KMS-11 (cell line): ENCODE data around the gene SND1.

Experiments used
- H2AFZ ChIP-seq: fragments of 200-600 bp; sonication (generic); 2 replicates; pipeline ENCODE4 v1.6.1; 2016; ENCODE audit warnings: antibody characterized with exemption, mixed run types, low read depth
- H3K27ac ChIP-seq: fragments of 200-600 bp; sonication (generic); 2 replicates; pipeline ENCODE4 v1.6.1; 2016; ENCODE audit warnings: mild to moderate bottlenecking, mixed run types
- H3K27me3 ChIP-seq: fragments of 200-600 bp; sonication (generic); 2 replicates; pipeline ENCODE4 v1.6.1; 2017; ENCODE audit warnings: mild to moderate bottlenecking, low read depth, mixed run types, moderate library complexity; ENCODE audit not compliant: insufficient read depth
- H3K36me3 ChIP-seq: fragments of 200-600 bp; sonication (generic); 2 replicates; pipeline ENCODE4 v1.6.1; 2017; ENCODE audit warnings: mild to moderate bottlenecking, mixed run types; ENCODE audit not compliant: insufficient read depth
- H3K4me1 ChIP-seq: fragments of 200-600 bp; sonication (generic); 2 replicates; pipeline ENCODE4 v1.6.1; 2016; ENCODE audit warnings: mild to moderate bottlenecking, low read depth, mixed run types; ENCODE audit not compliant: poor library complexity, severe bottlenecking
- H3K4me2 ChIP-seq: fragments of 200-600 bp; sonication (generic); 2 replicates; pipeline ENCODE4 v1.7.0; 2016; ENCODE audit warnings: mild to moderate bottlenecking, mixed run types
- H3K4me3 ChIP-seq: fragments of 200-600 bp; sonication (generic); IDR thresholded peaks from 2 replicates; pipeline ENCODE4 v1.6.1; 2017; ENCODE audit warnings: low read depth, low read length, mixed read lengths; ENCODE audit not compliant: insufficient read depth
- H3K79me2 ChIP-seq: fragments of 200-600 bp; sonication (generic); 2 replicates; pipeline ENCODE4 v1.6.1; 2016; ENCODE audit warnings: low read depth, mixed run types; ENCODE audit not compliant: insufficient read depth
- H3K9ac ChIP-seq: fragments of 200-600 bp; sonication (generic); 2 replicates; pipeline ENCODE4 v1.6.1; 2016; ENCODE audit warnings: mild to moderate bottlenecking, mixed run types
- H4K20me1 ChIP-seq: fragments of 200-600 bp; sonication (generic); 2 replicates; pipeline ENCODE4 v1.6.1; 2016; ENCODE audit warnings: mild to moderate bottlenecking, mixed run types; ENCODE audit not compliant: insufficient read depth
- TF ChIP-seq, protein P1 (sequence below): fragments of 200-600 bp; sonication (generic); conservative IDR thresholded peaks from 2 replicates; pipeline ENCODE4 v1.6.1; 2017; ENCODE audit warnings: low read depth, mild to moderate bottlenecking, antibody characterized with exemption, low read length, moderate library complexity, mixed read lengths

SND1 gene

DNA sequence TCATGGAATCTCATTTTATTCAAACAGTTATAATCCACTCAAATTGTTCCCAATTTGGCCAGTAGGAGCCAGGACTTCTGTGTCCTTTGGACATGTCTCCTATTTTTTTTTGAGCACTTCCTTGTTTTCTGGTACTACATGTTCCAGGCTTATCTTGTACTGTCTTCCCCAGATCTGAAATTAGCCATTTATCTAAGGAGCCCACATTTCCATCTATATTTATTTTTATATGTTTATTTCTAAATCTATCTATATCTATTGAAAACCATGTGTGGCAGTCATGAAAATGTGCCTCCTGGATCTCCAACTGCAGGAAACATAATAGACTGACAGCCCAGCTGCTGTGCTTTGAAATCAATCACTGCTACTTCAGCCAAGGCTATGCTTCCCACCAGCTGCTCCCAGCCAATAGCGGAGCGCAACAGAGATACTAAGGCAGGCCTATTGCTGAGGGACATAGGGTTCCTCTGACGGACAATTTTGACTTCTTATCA is 232.1 kb downstream of the SND1 start:
- Histone ChIP-seq H3K27ac (no peak overlapping the region), H3K79me2 (no peaks in the 10 kb centered on the region; the same call in 1 of the 2 replicates), H3K4me2 (no peak overlapping the region), H3K36me3 (peaks cover 4% of the 10 kb centered on the region; the same call in 1 of the 2 replicates), H2AFZ (no peak overlapping the region), H3K27me3 (no peaks in the 10 kb centered on the region), H3K4me3 (no peak overlapping the region), H3K9ac (no peak overlapping the region), H3K4me1 (no peaks in the 10 kb centered on the region), H4K20me1 (no peaks in the 10 kb centered on the region; the same call in none of the 2 replicates)
- TF ChIP-seq, protein P1, sequence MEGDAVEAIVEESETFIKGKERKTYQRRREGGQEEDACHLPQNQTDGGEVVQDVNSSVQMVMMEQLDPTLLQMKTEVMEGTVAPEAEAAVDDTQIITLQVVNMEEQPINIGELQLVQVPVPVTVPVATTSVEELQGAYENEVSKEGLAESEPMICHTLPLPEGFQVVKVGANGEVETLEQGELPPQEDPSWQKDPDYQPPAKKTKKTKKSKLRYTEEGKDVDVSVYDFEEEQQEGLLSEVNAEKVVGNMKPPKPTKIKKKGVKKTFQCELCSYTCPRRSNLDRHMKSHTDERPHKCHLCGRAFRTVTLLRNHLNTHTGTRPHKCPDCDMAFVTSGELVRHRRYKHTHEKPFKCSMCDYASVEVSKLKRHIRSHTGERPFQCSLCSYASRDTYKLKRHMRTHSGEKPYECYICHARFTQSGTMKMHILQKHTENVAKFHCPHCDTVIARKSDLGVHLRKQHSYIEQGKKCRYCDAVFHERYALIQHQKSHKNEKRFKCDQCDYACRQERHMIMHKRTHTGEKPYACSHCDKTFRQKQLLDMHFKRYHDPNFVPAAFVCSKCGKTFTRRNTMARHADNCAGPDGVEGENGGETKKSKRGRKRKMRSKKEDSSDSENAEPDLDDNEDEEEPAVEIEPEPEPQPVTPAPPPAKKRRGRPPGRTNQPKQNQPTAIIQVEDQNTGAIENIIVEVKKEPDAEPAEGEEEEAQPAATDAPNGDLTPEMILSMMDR = no peak

- no peak overlapping the region for H3K4me3 ChIP-seq
- H3K4me2 ChIP-seq = no peak overlapping the region
- H3K4me1 ChIP-seq = no peaks in the 10 kb centered on the region
- no peaks in the 10 kb centered on the region; the same call in 1 of the 2 replicates for H4K20me1 ChIP-seq
- no peaks in the 10 kb centered on the region; the same call in 1 of the 2 replicates for H3K79me2 ChIP-seq
- no peak overlapping the region for H3K27ac ChIP-seq
- TF ChIP-seq, protein P1 = no peak
- H3K27me3 ChIP-seq = no peaks in the 10 kb centered on the region
- H2AFZ ChIP-seq = no peak overlapping the region
- H3K9ac ChIP-seq = no peak overlapping the region
- H3K36me3 ChIP-seq = peaks cover 4% of the 10 kb centered on the region; the same call in 1 of the 2 replicates
Observed at GRCh38 chr7:127885222-127885772, 233.3 kb downstream of the SND1 start.

GRCh38 chr7:127885843-127886242 is 233.8 kb downstream of the SND1 start:
- Histone ChIP-seq H3K9ac (no peak overlapping the region), H3K4me2 (no peak overlapping the region), H3K4me1 (no peaks in the 10 kb centered on the region), H4K20me1 (no peaks in the 10 kb centered on the region; the same call in 1 of the 2 replicates), H3K27me3 (no peaks in the 10 kb centered on the region), H3K36me3 (peaks cover 4% of the 10 kb centered on the region; the same call in 1 of the 2 replicates), H2AFZ (no peak overlapping the region), H3K4me3 (no peak overlapping the region), H3K27ac (no peak overlapping the region), H3K79me2 (no peaks in the 10 kb centered on the region; the same call in 1 of the 2 replicates)
- TF ChIP-seq, protein P1 = no peak

DNA sequence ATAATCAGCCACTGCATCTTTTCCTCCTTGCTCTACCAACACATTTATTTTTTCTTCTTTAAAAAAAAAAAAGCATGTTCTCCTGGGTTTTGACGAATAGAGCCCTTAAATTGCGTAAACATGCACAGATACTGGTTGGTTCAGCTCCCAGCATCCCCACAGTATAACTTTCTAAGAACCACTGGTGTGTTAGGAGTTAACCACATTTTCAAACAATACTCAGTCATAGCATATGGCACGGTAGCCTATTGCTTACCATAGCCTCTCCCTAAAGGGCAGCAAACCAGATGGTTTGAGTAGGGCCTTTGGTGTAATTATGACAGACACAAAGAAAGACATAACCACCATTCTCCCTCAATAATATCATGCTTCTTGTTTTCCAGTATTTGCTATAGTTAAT is 234.3 kb downstream of the SND1 start:
- Histone ChIP-seq H3K36me3 (peaks cover 4% of the 10 kb centered on the region; the same call in 1 of the 2 replicates), H3K27me3 (no peaks in the 10 kb centered on the region), H4K20me1 (no peaks in the 10 kb centered on the region; the same call in 1 of the 2 replicates), H3K27ac (no peak overlapping the region), H3K4me3 (no peak overlapping the region), H2AFZ (no peak overlapping the region), H3K79me2 (no peaks in the 10 kb centered on the region; the same call in 1 of the 2 replicates), H3K4me1 (no peaks in the 10 kb centered on the region), H3K4me2 (no peak overlapping the region), H3K9ac (no peak overlapping the region)
- TF ChIP-seq, protein P1 = no peak
